SW480 (cell line): ENCODE data around the gene NKAIN2.
"Not testable (repeated sequence)": the region's sequence is repeated elsewhere in the genome, so short reads cannot be mapped to it uniquely, and the experiment has no call there.

ENCODE experiments used
- DNase-seq: peaks from one replicate; pipeline ENCODE4 v3.0.0-alpha.2; 2016; ENCODE audit warnings: low spot score

NKAIN2 gene

GRCh38 chr6:123966618-123967017 is 163.0 kb downstream of the NKAIN2 start:
- no peak for DNase-seq

- DNase-seq = no peak
Observed at GRCh38 chr6:123967905-123968304, 164.2 kb downstream of the NKAIN2 start.

- no peak for DNase-seq
Observed at GRCh38 chr6:123972600-123973294, 169.1 kb downstream of the NKAIN2 start.

- no peak for DNase-seq
Observed at GRCh38 chr6:123980311-123980710, 176.6 kb downstream of the NKAIN2 start.

GRCh38 chr6:123986938-123987337 is 183.3 kb downstream of the NKAIN2 start:
- no peak for DNase-seq

GRCh38 chr6:123989918-123990317 is 186.3 kb downstream of the NKAIN2 start:
- not testable (repeated sequence) for DNase-seq

GRCh38 chr6:123990376-123990775 is 186.7 kb downstream of the NKAIN2 start:
- no peak for DNase-seq

- DNase-seq = no peak
Observed at GRCh38 chr6:123994168-123994567, 190.5 kb downstream of the NKAIN2 start.

GRCh38 chr6:123994891-123995635 is 191.4 kb downstream of the NKAIN2 start:
- no peak for DNase-seq

- no peak for DNase-seq
Observed at GRCh38 chr6:123997223-123997622, 193.6 kb downstream of the NKAIN2 start.

- DNase-seq = no peak
Observed at GRCh38 chr6:124002377-124003081, 198.9 kb downstream of the NKAIN2 start.

GRCh38 chr6:124007266-124007665 is 203.6 kb downstream of the NKAIN2 start:
- no peak for DNase-seq

GRCh38 chr6:124008000-124008987 is 204.6 kb downstream of the NKAIN2 start:
- no peak for DNase-seq

GRCh38 chr6:124008988-124009765 is 205.5 kb downstream of the NKAIN2 start:
- no peak for DNase-seq

- no peak for DNase-seq
Observed at GRCh38 chr6:124010574-124010973, 206.9 kb downstream of the NKAIN2 start.

GRCh38 chr6:124011180-124011579 is 207.5 kb downstream of the NKAIN2 start:
- no peak for DNase-seq

- not testable (repeated sequence) for DNase-seq
Observed at GRCh38 chr6:124022051-124022450, 218.4 kb downstream of the NKAIN2 start.

- DNase-seq = no peak
Observed at GRCh38 chr6:124022641-124023040, 219.0 kb downstream of the NKAIN2 start.

GRCh38 chr6:124026694-124027093 is 223.0 kb downstream of the NKAIN2 start:
- DNase-seq = no peak

GRCh38 chr6:124027392-124027791 is 223.7 kb downstream of the NKAIN2 start:
- no peak for DNase-seq

GRCh38 chr6:124028117-124028516 is 224.5 kb downstream of the NKAIN2 start:
- no peak for DNase-seq
